ES-I3 (cell line): ENCODE results near the gene FOXO6.

Source experiments
- H3K36me3 ChIP-seq: 2 replicates; pipeline ENCODE4 v1.6.1; 2013; ENCODE audit warnings: mild to moderate bottlenecking, low read length, control low read depth, moderate library complexity; ENCODE audit not compliant: insufficient read depth
- H3K4me1 ChIP-seq: 2 replicates; pipeline ENCODE4 v1.6.1; 2013; ENCODE audit warnings: mild to moderate bottlenecking, control low read depth, low read length; ENCODE audit not compliant: insufficient read depth
- H3K9ac ChIP-seq: 2 replicates; pipeline ENCODE4 v1.6.1; 2013; ENCODE audit warnings: low read depth, mild to moderate bottlenecking, low read length, moderate library complexity
- H3K9me3 ChIP-seq: 2 replicates; pipeline ENCODE4 v1.6.1; 2013; ENCODE audit warnings: mild to moderate bottlenecking, low read length, moderate library complexity; ENCODE audit not compliant: control insufficient read depth, insufficient read depth

The FOXO6 gene

GRCh38 chr1:41374711-41375110, 13.5 kb downstream of the FOXO6 start:
- Histone ChIP-seq H3K9ac (no peak overlapping the region), H3K4me1 (peaks cover 26% of the 10 kb centered on the region), H3K36me3 (no peaks in the 10 kb centered on the region), H3K9me3 (no peaks in the 10 kb centered on the region)

DNA sequence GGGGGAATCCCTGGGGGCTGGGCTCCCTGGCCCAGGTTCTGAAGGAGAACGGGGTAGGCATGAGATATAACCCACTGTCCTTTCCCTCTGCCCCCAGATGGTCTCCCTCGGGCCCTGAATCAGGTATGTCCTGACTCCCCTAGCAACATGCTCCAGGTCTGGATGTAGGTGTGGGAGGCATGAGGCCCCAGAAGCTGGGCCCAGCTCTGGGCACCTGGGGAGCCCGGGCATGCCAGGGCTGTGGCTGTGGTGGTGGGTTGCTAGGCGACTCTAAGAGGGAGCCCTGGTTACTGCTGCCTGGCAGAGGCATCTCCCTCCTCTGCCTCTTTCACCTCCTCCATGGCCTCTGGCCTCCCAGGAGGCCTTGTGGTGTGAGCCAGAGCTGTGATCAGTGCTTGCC, 16.2 kb downstream of the FOXO6 start:
- H3K36me3 ChIP-seq: no peaks in the 10 kb centered on the region

DNA sequence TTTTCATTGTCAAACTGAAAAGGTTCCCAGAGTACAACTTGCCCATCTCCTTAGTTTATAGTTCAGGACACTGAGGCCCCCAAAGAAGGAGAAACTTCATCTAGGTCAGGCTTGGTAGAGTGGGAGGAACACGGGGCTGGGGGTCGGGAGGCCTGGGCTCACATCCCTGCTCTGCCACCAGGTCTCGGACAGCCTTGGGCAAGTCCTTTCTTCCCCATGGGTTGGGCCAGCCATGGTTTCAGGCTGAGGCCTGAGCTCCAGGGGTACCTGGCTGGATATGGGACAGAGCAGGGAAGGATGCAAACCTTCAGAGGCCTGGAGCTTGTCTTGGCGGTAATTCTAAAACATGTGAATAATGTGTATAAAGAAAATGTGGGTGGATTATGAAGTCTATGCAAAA, 17.0 kb downstream of the FOXO6 start:
- H3K9ac ChIP-seq: no peak overlapping the region
- H3K9me3 ChIP-seq: no peaks in the 10 kb centered on the region
- no peaks in the 10 kb centered on the region for H3K36me3 ChIP-seq
- H3K4me1 ChIP-seq: peaks cover 11% of the 10 kb centered on the region; the same call in 1 of the 2 replicates

More for the DNA sequence above, 16.2 kb downstream of the FOXO6 start:
- Histone ChIP-seq H3K9me3 (no peaks in the 10 kb centered on the region), H3K4me1 (peaks cover 18% of the 10 kb centered on the region), H3K9ac (no peak overlapping the region)

DNA sequence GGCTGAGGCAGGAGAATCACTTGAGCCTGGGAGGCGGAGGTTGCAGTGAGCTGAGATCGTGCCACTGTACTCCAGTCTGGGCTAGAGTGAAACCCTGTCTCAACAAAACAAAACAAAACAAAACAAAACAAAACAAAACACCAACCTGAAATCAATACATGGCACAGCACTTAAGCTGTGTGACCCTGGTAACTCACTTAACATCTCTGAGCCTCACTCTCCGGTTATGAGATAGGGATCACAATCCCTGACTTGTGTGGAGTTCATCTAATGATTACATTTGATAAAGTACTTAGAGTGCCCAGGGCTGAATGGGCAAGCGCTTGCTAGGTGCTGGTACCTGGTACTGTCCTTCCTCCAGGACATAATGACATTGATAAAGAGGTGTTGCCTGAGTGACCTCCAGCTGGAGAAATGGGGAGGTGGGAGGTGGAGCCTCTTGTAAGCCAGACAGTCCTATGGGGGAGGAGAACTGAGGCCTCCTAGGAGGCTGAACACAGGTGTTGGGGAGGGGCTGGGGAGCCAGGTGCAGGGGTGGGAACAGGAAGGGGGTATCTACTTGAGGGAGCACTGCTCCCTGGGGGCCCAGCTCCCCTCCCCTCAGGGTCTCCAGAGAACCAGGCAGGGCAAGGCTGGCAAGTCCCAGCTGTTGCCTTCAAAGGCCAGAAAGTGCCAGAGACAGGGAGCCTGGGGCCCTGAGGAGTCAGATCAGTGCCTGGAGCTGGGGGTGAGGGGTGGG, 17.9 kb downstream of the FOXO6 start:
- Histone ChIP-seq H3K36me3 (no peaks in the 10 kb centered on the region), H3K4me1 (peaks cover 17% of the 10 kb centered on the region), H3K9me3 (no peaks in the 10 kb centered on the region), H3K9ac (no peak overlapping the region)

- Histone ChIP-seq H3K36me3 (no peaks in the 10 kb centered on the region), H3K9me3 (no peaks in the 10 kb centered on the region), H3K4me1 (peaks cover 17% of the 10 kb centered on the region), H3K9ac (no peak overlapping the region)
Measured at GRCh38 chr1:41379738-41380130, 18.5 kb downstream of the FOXO6 start.

- Histone ChIP-seq H3K9ac (no peak overlapping the region), H3K4me1 (peaks cover 17% of the 10 kb centered on the region), H3K36me3 (no peaks in the 10 kb centered on the region)
Measured at GRCh38 chr1:41380195-41380594, 19.0 kb downstream of the FOXO6 start.

DNA sequence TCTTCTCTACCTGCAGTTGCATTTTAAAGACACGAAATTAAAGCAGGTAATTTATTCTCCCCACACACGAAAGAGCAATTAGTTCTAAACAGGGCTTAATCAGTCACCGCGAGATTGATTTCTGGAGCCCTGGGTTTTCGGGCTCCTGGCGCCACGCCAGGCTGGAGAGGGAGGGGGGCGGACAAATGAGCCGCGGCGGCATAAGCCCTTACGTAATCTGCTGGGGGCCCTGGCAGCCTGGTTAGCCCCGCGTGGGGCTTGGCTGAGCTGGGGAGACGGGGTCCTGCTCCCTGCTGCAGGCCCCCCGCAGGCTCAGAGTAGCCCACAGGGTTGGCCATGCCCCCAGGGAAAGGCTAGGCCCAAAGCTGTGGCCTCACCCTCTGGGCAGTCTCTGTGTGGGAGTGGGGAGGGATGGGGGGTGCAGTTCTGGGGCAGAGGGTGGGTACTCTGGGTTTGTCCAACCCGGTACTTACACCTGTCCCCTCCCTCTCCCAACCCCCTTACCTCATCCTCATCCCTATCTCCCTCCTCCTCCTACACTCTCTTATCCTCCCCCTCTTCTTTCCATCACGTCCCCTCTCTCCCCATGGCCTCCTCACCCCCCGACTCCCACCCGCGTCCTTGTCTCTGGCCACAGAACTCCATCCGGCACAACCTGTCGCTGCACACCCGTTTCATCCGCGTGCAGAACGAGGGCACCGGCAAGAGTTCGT, 19.9 kb downstream of the FOXO6 start:
- Histone ChIP-seq H3K9me3 (no peaks in the 10 kb centered on the region), H3K4me1 (peaks cover 20% of the 10 kb centered on the region), H3K9ac (peak overlapping the region; percentile 32; the same call in 1 of the 2 replicates), H3K36me3 (no peaks in the 10 kb centered on the region)

More at GRCh38 chr1:41380195-41380594, 19.0 kb downstream of the FOXO6 start:
- H3K9me3 ChIP-seq: no peaks in the 10 kb centered on the region

DNA sequence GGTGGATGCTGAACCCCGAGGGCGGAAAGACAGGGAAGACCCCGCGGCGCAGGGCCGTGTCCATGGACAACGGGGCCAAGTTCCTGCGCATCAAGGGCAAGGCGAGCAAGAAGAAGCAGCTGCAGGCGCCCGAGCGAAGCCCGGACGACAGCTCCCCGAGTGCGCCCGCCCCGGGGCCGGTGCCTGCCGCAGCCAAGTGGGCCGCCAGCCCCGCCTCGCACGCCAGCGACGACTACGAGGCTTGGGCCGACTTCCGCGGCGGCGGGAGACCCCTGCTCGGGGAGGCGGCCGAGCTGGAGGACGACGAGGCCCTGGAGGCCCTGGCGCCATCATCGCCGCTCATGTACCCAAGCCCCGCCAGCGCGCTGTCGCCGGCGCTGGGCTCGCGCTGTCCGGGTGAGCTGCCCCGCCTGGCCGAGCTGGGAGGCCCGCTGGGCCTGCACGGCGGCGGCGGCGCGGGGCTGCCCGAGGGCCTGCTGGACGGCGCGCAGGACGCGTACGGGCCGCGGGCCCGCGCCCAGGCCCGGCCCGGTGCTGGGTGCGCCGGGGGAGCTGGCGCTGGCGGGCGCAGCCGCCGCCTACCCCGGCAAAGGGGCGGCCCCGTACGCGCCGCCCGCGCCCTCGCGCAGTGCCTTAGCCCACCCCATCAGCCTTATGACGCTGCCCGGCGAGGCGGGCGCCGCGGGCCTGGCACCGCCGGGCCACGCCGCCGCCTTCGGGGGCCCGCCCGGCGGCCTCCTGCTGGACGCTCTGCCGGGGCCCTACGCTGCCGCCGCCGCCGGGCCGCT, 20.7 kb downstream of the FOXO6 start:
- Histone ChIP-seq H3K4me1 (peaks cover 23% of the 10 kb centered on the region), H3K9ac (peak overlapping the region; percentile 32)

GRCh38 chr1:41382480-41383090, 21.4 kb downstream of the FOXO6 start:
- Histone ChIP-seq H3K36me3 (no peaks in the 10 kb centered on the region), H3K4me1 (peaks cover 30% of the 10 kb centered on the region), H3K9me3 (no peaks in the 10 kb centered on the region), H3K9ac (peak overlapping the region; percentile 32)

More for the DNA sequence above, 20.7 kb downstream of the FOXO6 start:
- H3K9me3 ChIP-seq: no peaks in the 10 kb centered on the region
- no peaks in the 10 kb centered on the region for H3K36me3 ChIP-seq

DNA sequence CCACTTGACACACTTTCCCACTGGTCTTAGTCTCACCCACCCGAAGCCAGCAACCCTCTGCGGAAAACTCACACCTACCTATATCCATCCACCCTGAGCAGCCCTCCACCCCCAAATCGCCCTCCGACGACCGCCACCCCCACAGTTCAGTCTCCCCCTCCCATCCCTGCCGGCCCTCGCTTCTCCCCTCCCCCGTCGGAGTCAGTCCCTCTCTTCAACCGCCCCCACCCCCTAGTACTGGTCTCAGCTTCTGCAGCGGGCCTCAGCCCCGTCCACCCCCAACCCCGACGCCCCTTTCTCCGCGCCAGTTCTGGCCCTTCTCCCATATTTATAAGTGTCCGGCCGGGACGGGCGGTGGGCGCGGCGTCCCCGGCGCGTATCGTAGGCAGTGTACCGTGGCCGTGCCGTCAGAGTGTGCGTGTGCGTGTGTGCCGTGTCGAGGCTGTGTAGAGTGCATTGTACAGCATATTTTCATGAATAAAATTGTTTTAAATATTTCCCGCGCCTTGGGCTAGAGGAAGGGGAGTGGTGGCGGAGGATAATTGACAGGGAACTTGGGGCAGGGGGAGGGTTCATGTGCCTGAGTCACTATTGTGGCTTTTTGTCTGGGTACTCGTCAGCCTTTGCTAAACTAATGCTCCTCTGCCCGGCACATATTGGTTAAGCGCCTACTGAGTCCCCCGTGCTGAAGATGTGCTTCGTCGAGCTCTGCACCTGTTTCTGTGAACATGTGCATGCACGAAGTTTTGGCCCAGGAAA, 22.0 kb downstream of the FOXO6 start:
- Histone ChIP-seq H3K36me3 (no peaks in the 10 kb centered on the region), H3K9ac (peak overlapping the region; percentile 32), H3K4me1 (peaks cover 35% of the 10 kb centered on the region), H3K9me3 (no peaks in the 10 kb centered on the region)

- Histone ChIP-seq H3K36me3 (no peaks in the 10 kb centered on the region), H3K4me1 (peaks cover 37% of the 10 kb centered on the region), H3K9ac (no peak overlapping the region), H3K9me3 (no peaks in the 10 kb centered on the region)
Measured at GRCh38 chr1:41384579-41384978, 23.3 kb downstream of the FOXO6 start.

GRCh38 chr1:41385398-41386195, 24.4 kb downstream of the FOXO6 start:
- H3K4me1 ChIP-seq: peaks cover 27% of the 10 kb centered on the region
- no peaks in the 10 kb centered on the region for H3K9me3 ChIP-seq
- no peak overlapping the region for H3K9ac ChIP-seq
- H3K36me3 ChIP-seq: no peaks in the 10 kb centered on the region

GRCh38 chr1:41386196-41386663, 25.0 kb downstream of the FOXO6 start:
- H3K9ac ChIP-seq: no peak overlapping the region
- no peaks in the 10 kb centered on the region for H3K9me3 ChIP-seq
- H3K36me3 ChIP-seq: no peaks in the 10 kb centered on the region
- H3K4me1 ChIP-seq: peaks cover 27% of the 10 kb centered on the region
